Duodenal mucosa (tissue), 2 donors: ENCODE results near the gene CHAMP1.
A peak's percentile ranks its signal among the peaks of the same experiment; 100 is the strongest.

Experiments used
- H3K27ac ChIP-seq: one replicate; pipeline ENCODE4 v1.7.0; 2013; ENCODE audit warnings: low read depth, low read length
- H3K27me3 ChIP-seq, 2 donors: one replicate each; pipeline ENCODE4 v1.7.0; 2013; ENCODE audit warnings: low read length in 2 of 2, control low read depth in 1 of 2; ENCODE audit not compliant: insufficient read depth in 2 of 2, control insufficient read depth in 1 of 2
- H3K36me3 ChIP-seq, 2 donors: one replicate each; pipeline ENCODE4 v1.7.0; 2013; ENCODE audit warnings: low read length in 2 of 2, control low read depth in 1 of 2; ENCODE audit not compliant: insufficient read depth in 2 of 2, control insufficient read depth in 1 of 2
- H3K4me1 ChIP-seq, 2 donors: one replicate each; pipeline ENCODE4 v1.7.0; 2013; ENCODE audit warnings: low read length in 2 of 2, control low read depth in 1 of 2; ENCODE audit not compliant: insufficient read depth in 2 of 2, control insufficient read depth in 1 of 2
- H3K4me3 ChIP-seq, 2 donors: one replicate each; pipeline ENCODE4 v1.7.0; 2013; ENCODE audit warnings: low read length in 2 of 2, low read depth in 1 of 2
- H3K9ac ChIP-seq, 2 donors: one replicate each; pipeline ENCODE4 v1.7.0; 2013; ENCODE audit warnings: low read length in 2 of 2, low read depth in 1 of 2
- H3K9me3 ChIP-seq, 2 donors: one replicate each; pipeline ENCODE4 v1.7.0; 2013; ENCODE audit warnings: low read length in 2 of 2, control low read depth in 1 of 2; ENCODE audit not compliant: control insufficient read depth in 1 of 2

CHAMP1 gene

GRCh38 chr13:114314074-114314912, at the start of gene CHAMP1:
Gene CHAMP1 (plus strand): TSS chr13:114314503. CDS start chr13:114323843, 9,340 bp downstream.
- peak within 1 kb of the TSS; percentile 78 to 79 for H3K4me3 ChIP-seq
- no peaks in the 10 kb centered on the region for H3K9me3 ChIP-seq
- peak within 1 kb of the TSS; percentile 80 for H3K27ac ChIP-seq
- no peaks in the 10 kb centered on the region for H3K36me3 ChIP-seq
- H3K9ac ChIP-seq, result peak within 1 kb of the TSS; percentile 65 to 73
- peaks cover 16 to 24% of the 10 kb centered on the region in 2 donors for H3K4me1 ChIP-seq
- H3K27me3 ChIP-seq, result no peaks in the 10 kb centered on the region

GRCh38 chr13:114264886-114265611, 49.3 kb upstream of the CHAMP1 start:
- H3K4me1 ChIP-seq, result peaks cover 4 to 5% of the 10 kb centered on the region in 2 donors
- no peak overlapping the region for H3K9ac ChIP-seq
- peaks cover 46 to 80% of the 10 kb centered on the region in 2 donors for H3K36me3 ChIP-seq
- no peak overlapping the region for H3K4me3 ChIP-seq
- H3K27ac ChIP-seq, result no peak overlapping the region
- H3K27me3 ChIP-seq, result no peaks in the 10 kb centered on the region
- H3K9me3 ChIP-seq, result no peaks in the 10 kb centered on the region

- peaks cover 4% of the 10 kb centered on the region in 2 donors for H3K4me1 ChIP-seq
Observed at GRCh38 chr13:114266241-114266640, 48.1 kb upstream of the CHAMP1 start.

GRCh38 chr13:114268344-114269280, 45.7 kb upstream of the CHAMP1 start:
- no peaks in the 10 kb centered on the region for H3K27me3 ChIP-seq
- H3K27ac ChIP-seq, result no peak overlapping the region
- H3K4me3 ChIP-seq, result no peak overlapping the region
- H3K36me3 ChIP-seq, result peaks cover 34 to 74% of the 10 kb centered on the region in 2 donors
- H3K4me1 ChIP-seq, result peaks cover 0 to 4% of the 10 kb centered on the region in 2 donors
- H3K9ac ChIP-seq, result no peak overlapping the region
- H3K9me3 ChIP-seq, result no peaks in the 10 kb centered on the region

More at GRCh38 chr13:114266241-114266640, 48.1 kb upstream of the CHAMP1 start:
- H3K27ac ChIP-seq, result no peak overlapping the region
- H3K4me3 ChIP-seq, result no peak overlapping the region
- no peaks in the 10 kb centered on the region for H3K9me3 ChIP-seq
- no peak overlapping the region for H3K9ac ChIP-seq
- H3K36me3 ChIP-seq, result peaks cover 37 to 74% of the 10 kb centered on the region in 2 donors
- H3K27me3 ChIP-seq, result no peaks in the 10 kb centered on the region

- Histone ChIP-seq H3K27ac (no peak overlapping the region), H3K27me3 (no peaks in the 10 kb centered on the region), H3K4me3 (no peak overlapping the region), H3K4me1 (peaks cover 0 to 4% of the 10 kb centered on the region in 2 donors), H3K9me3 (no peaks in the 10 kb centered on the region), H3K9ac (no peak overlapping the region), H3K36me3 (peaks cover 31 to 70% of the 10 kb centered on the region in 2 donors)
Observed at GRCh38 chr13:114269281-114269770, 45.0 kb upstream of the CHAMP1 start.

- no peaks in the 10 kb centered on the region for H3K27me3 ChIP-seq
- H3K9me3 ChIP-seq, result no peaks in the 10 kb centered on the region
- H3K27ac ChIP-seq, result no peak overlapping the region
- peaks cover 0 to 4% of the 10 kb centered on the region in 2 donors for H3K4me1 ChIP-seq
- peaks cover 19 to 52% of the 10 kb centered on the region in 2 donors for H3K36me3 ChIP-seq
- no peak overlapping the region for H3K9ac ChIP-seq
- H3K4me3 ChIP-seq, result no peak overlapping the region
Observed at GRCh38 chr13:114272977-114273376, 41.3 kb upstream of the CHAMP1 start.

GRCh38 chr13:114275304-114275703, 39.0 kb upstream of the CHAMP1 start:
- H3K27ac ChIP-seq, result no peak overlapping the region
- H3K9ac ChIP-seq, result no peak overlapping the region
- H3K27me3 ChIP-seq, result no peaks in the 10 kb centered on the region
- no peak overlapping the region for H3K4me3 ChIP-seq
- H3K36me3 ChIP-seq, result peaks cover 12 to 31% of the 10 kb centered on the region in 2 donors
- peaks cover 0 to under 1% of the 10 kb centered on the region in 2 donors for H3K4me1 ChIP-seq
- no peaks in the 10 kb centered on the region for H3K9me3 ChIP-seq

GRCh38 chr13:114279146-114279545, 35.2 kb upstream of the CHAMP1 start:
- Histone ChIP-seq H3K27me3 (no peaks in the 10 kb centered on the region), H3K4me1 (peaks cover 0 to 16% of the 10 kb centered on the region in 2 donors), H3K9me3 (no peaks in the 10 kb centered on the region), H3K27ac (no peak overlapping the region), H3K36me3 (peaks cover 3 to 9% of the 10 kb centered on the region in 2 donors), H3K9ac (no peak overlapping the region), H3K4me3 (no peak overlapping the region)

- no peak overlapping the region for H3K4me3 ChIP-seq
- H3K27ac ChIP-seq, result no peak overlapping the region
- peaks cover 3 to 7% of the 10 kb centered on the region in 2 donors for H3K36me3 ChIP-seq
- H3K9me3 ChIP-seq, result no peaks in the 10 kb centered on the region
- peak overlapping the region in 1 of 2 donors; percentile 73 for H3K9ac ChIP-seq
- peaks cover 0 to 16% of the 10 kb centered on the region in 2 donors for H3K4me1 ChIP-seq
- no peaks in the 10 kb centered on the region for H3K27me3 ChIP-seq
Observed at GRCh38 chr13:114279758-114280355, 34.4 kb upstream of the CHAMP1 start.
